ENCODE measurements around the gene PRKCE.

PRKCE gene

GRCh38 chr2:45650851-45651414 lies 542 bp upstream of the PRKCE start:
- no peak overlapping the region for H3K9ac ChIP-seq (ENCODE audit: low read length)
- peaks cover 4% of the 10 kb centered on the region for H3K4me1 ChIP-seq (ENCODE audit: control insufficient read depth, low read depth, low read length)
- H3K36me3 ChIP-seq (ENCODE audit: control insufficient read depth, low read depth, low read length): no peaks in the 10 kb centered on the region
- H3K27ac ChIP-seq (ENCODE audit: low read length): no peak overlapping the region
- peak overlapping the region; percentile 73 for H3K4me3 ChIP-seq (ENCODE audit: low read length)
- H3K9me3 ChIP-seq (ENCODE audit: control insufficient read depth, low read depth, low read length): no peaks in the 10 kb centered on the region
- H3K27me3 ChIP-seq (ENCODE audit: control insufficient read depth, insufficient read depth, low read length): peaks cover 75% of the 10 kb centered on the region

- Histone ChIP-seq H3K9ac (ENCODE audit: low read length) (no peak overlapping the region), H3K36me3 (ENCODE audit: control insufficient read depth, low read depth, low read length) (no peaks in the 10 kb centered on the region), H3K27me3 (ENCODE audit: control insufficient read depth, insufficient read depth, low read length) (peaks cover 69% of the 10 kb centered on the region), H3K4me1 (ENCODE audit: control insufficient read depth, low read depth, low read length) (peaks cover 4% of the 10 kb centered on the region), H3K9me3 (ENCODE audit: control insufficient read depth, low read depth, low read length) (no peaks in the 10 kb centered on the region), H3K27ac (ENCODE audit: low read length) (no peak overlapping the region), H3K4me3 (ENCODE audit: low read length) (peak overlapping the region; percentile 73)
These were observed 886 bp downstream of the PRKCE start for GRCh38 chr2:45652090-45653031.

- no peak overlapping the region for H3K4me3 ChIP-seq (ENCODE audit: low read length)
- H3K4me1 ChIP-seq (ENCODE audit: control insufficient read depth, low read depth, low read length): peaks cover 4% of the 10 kb centered on the region
- H3K9ac ChIP-seq (ENCODE audit: low read length): no peak overlapping the region
- peaks cover 60% of the 10 kb centered on the region for H3K27me3 ChIP-seq (ENCODE audit: control insufficient read depth, insufficient read depth, low read length)
- no peak overlapping the region for H3K27ac ChIP-seq (ENCODE audit: low read length)
- no peaks in the 10 kb centered on the region for H3K36me3 ChIP-seq (ENCODE audit: control insufficient read depth, low read depth, low read length)
- no peaks in the 10 kb centered on the region for H3K9me3 ChIP-seq (ENCODE audit: control insufficient read depth, low read depth, low read length)
These were observed 1.8 kb downstream of the PRKCE start for GRCh38 chr2:45653122-45653913.

- Histone ChIP-seq H3K9ac (ENCODE audit: low read length) (no peak overlapping the region), H3K27me3 (ENCODE audit: control insufficient read depth, insufficient read depth, low read length) (peaks cover 50% of the 10 kb centered on the region), H3K4me3 (ENCODE audit: low read length) (no peak overlapping the region), H3K9me3 (ENCODE audit: control insufficient read depth, low read depth, low read length) (no peaks in the 10 kb centered on the region), H3K36me3 (ENCODE audit: control insufficient read depth, low read depth, low read length) (no peaks in the 10 kb centered on the region), H3K4me1 (ENCODE audit: control insufficient read depth, low read depth, low read length) (peaks cover 4% of the 10 kb centered on the region), H3K27ac (ENCODE audit: low read length) (no peak overlapping the region)
These were observed 2.8 kb downstream of the PRKCE start for GRCh38 chr2:45654250-45654649.

GRCh38 chr2:45661828-45662227 lies 10.4 kb downstream of the PRKCE start:
- Histone ChIP-seq H3K27me3 (ENCODE audit: control insufficient read depth, insufficient read depth, low read length) (no peaks in the 10 kb centered on the region), H3K27ac (ENCODE audit: low read length) (no peak overlapping the region), H3K4me3 (ENCODE audit: low read length) (no peak overlapping the region), H3K9ac (ENCODE audit: low read length) (no peak overlapping the region), H3K4me1 (ENCODE audit: control insufficient read depth, low read depth, low read length) (no peaks in the 10 kb centered on the region), H3K36me3 (ENCODE audit: control insufficient read depth, low read depth, low read length) (no peaks in the 10 kb centered on the region), H3K9me3 (ENCODE audit: control insufficient read depth, low read depth, low read length) (no peaks in the 10 kb centered on the region)

- H3K4me3 ChIP-seq (ENCODE audit: low read length): no peak overlapping the region
- H3K27ac ChIP-seq (ENCODE audit: low read length): no peak overlapping the region
- H3K4me1 ChIP-seq (ENCODE audit: control insufficient read depth, low read depth, low read length): no peaks in the 10 kb centered on the region
- no peaks in the 10 kb centered on the region for H3K9me3 ChIP-seq (ENCODE audit: control insufficient read depth, low read depth, low read length)
- H3K36me3 ChIP-seq (ENCODE audit: control insufficient read depth, low read depth, low read length): no peaks in the 10 kb centered on the region
- no peaks in the 10 kb centered on the region for H3K27me3 ChIP-seq (ENCODE audit: control insufficient read depth, insufficient read depth, low read length)
- no peak overlapping the region for H3K9ac ChIP-seq (ENCODE audit: low read length)
These were observed 13.3 kb downstream of the PRKCE start for GRCh38 chr2:45664635-45665261.

- H3K4me1 ChIP-seq (ENCODE audit: control insufficient read depth, low read depth, low read length): no peaks in the 10 kb centered on the region
- H3K9ac ChIP-seq (ENCODE audit: low read length): no peak overlapping the region
- H3K27me3 ChIP-seq (ENCODE audit: control insufficient read depth, insufficient read depth, low read length): no peaks in the 10 kb centered on the region
- H3K27ac ChIP-seq (ENCODE audit: low read length): no peak overlapping the region
- no peaks in the 10 kb centered on the region for H3K36me3 ChIP-seq (ENCODE audit: control insufficient read depth, low read depth, low read length)
- no peaks in the 10 kb centered on the region for H3K9me3 ChIP-seq (ENCODE audit: control insufficient read depth, low read depth, low read length)
- no peak overlapping the region for H3K4me3 ChIP-seq (ENCODE audit: low read length)
These were observed 17.0 kb downstream of the PRKCE start for GRCh38 chr2:45668509-45668908.

- H3K4me1 ChIP-seq (ENCODE audit: control insufficient read depth, low read depth, low read length): no peaks in the 10 kb centered on the region
- no peak overlapping the region for H3K9ac ChIP-seq (ENCODE audit: low read length)
- H3K36me3 ChIP-seq (ENCODE audit: control insufficient read depth, low read depth, low read length): no peaks in the 10 kb centered on the region
- no peaks in the 10 kb centered on the region for H3K9me3 ChIP-seq (ENCODE audit: control insufficient read depth, low read depth, low read length)
- no peak overlapping the region for H3K27ac ChIP-seq (ENCODE audit: low read length)
- H3K27me3 ChIP-seq (ENCODE audit: control insufficient read depth, insufficient read depth, low read length): no peaks in the 10 kb centered on the region
- H3K4me3 ChIP-seq (ENCODE audit: low read length): no peak overlapping the region
These were observed 17.6 kb downstream of the PRKCE start for GRCh38 chr2:45669032-45669486.

- Histone ChIP-seq H3K9ac (ENCODE audit: low read length) (no peak overlapping the region), H3K27ac (ENCODE audit: low read length) (no peak overlapping the region), H3K36me3 (ENCODE audit: control insufficient read depth, low read depth, low read length) (no peaks in the 10 kb centered on the region), H3K9me3 (ENCODE audit: control insufficient read depth, low read depth, low read length) (no peaks in the 10 kb centered on the region), H3K4me1 (ENCODE audit: control insufficient read depth, low read depth, low read length) (no peaks in the 10 kb centered on the region), H3K27me3 (ENCODE audit: control insufficient read depth, insufficient read depth, low read length) (no peaks in the 10 kb centered on the region), H3K4me3 (ENCODE audit: low read length) (no peak overlapping the region)
These were observed 19.2 kb downstream of the PRKCE start for GRCh38 chr2:45670646-45671045.

GRCh38 chr2:45672138-45672537 lies 20.7 kb downstream of the PRKCE start:
- Histone ChIP-seq H3K4me1 (ENCODE audit: control insufficient read depth, low read depth, low read length) (no peaks in the 10 kb centered on the region), H3K27me3 (ENCODE audit: control insufficient read depth, insufficient read depth, low read length) (no peaks in the 10 kb centered on the region), H3K27ac (ENCODE audit: low read length) (no peak overlapping the region), H3K4me3 (ENCODE audit: low read length) (no peak overlapping the region), H3K9me3 (ENCODE audit: control insufficient read depth, low read depth, low read length) (no peaks in the 10 kb centered on the region), H3K36me3 (ENCODE audit: control insufficient read depth, low read depth, low read length) (no peaks in the 10 kb centered on the region), H3K9ac (ENCODE audit: low read length) (no peak overlapping the region)

All from iPS-18a (cell line).